Measurements from ENCODE around the gene ACACA.

DNA sequence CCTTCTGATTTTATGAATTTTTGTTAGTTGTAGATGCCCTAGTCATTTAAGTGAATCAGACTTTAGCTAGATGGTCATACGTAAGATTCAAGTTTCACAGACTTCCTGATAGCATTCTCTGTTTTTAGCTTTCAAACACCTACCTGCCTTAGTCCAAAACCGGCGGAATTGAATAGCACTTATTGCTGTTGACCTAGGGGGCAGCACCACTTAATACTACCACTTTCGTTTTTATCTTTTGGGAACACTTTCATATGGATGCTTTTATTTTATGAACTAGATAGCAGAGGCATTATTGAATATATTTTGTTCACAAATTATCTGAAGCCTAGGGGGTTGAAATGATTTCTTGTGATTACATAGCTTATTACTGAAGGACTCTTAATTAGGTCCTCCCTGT is 31.5 kb upstream of the ACACA start:
- TF ChIP-seq, protein P1, sequence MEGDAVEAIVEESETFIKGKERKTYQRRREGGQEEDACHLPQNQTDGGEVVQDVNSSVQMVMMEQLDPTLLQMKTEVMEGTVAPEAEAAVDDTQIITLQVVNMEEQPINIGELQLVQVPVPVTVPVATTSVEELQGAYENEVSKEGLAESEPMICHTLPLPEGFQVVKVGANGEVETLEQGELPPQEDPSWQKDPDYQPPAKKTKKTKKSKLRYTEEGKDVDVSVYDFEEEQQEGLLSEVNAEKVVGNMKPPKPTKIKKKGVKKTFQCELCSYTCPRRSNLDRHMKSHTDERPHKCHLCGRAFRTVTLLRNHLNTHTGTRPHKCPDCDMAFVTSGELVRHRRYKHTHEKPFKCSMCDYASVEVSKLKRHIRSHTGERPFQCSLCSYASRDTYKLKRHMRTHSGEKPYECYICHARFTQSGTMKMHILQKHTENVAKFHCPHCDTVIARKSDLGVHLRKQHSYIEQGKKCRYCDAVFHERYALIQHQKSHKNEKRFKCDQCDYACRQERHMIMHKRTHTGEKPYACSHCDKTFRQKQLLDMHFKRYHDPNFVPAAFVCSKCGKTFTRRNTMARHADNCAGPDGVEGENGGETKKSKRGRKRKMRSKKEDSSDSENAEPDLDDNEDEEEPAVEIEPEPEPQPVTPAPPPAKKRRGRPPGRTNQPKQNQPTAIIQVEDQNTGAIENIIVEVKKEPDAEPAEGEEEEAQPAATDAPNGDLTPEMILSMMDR (IDR thresholded peaks at IDR 0.05) = no peak
- no peak for TF ChIP-seq POLR2A (IDR thresholded peaks at IDR 0.05)

Measured in ovary (tissue), 3 donors.